HCT116 (cell line): Measurements from ENCODE around the gene IL18BP. TPM values are rescaled to one million over a fixed set of nuclear protein-coding genes. Genes with fewer than 3 reads are reported as not detected.

Experiments used
- ATAC-seq: fragments of 200-7000 bp; cut with Tn5 transposase; 2 replicates; pipeline ENCODE4 v1.9.1; 2020; ENCODE audit warnings: mild to moderate bottlenecking, moderate library complexity
- BruUV-seq: library from RNA; stranded (reverse); fragments of 400-500 nt; replicated peaks from 2 replicates; lab custom pipeline; 2021; lab: Mats Ljungman, UMichigan
- CTCF ChIA-PET: fragments of 300-600 bp; sonication (Branson Sonifier 250); formaldehyde crosslinking; loops from one replicate; lab custom pipeline; 2021; ENCODE audit warnings: antibody characterized with exemption; lab: Charles Lee
- POLR2A ChIA-PET: fragments of 300-600, 350-600 bp; sonication (Branson Sonifier 250); formaldehyde crosslinking; loops from one replicate; lab custom pipeline; 2021; ENCODE audit warnings: antibody characterized with exemption; lab: Charles Lee
- RAD21 ChIA-PET, 2 experiments: fragments of 300-600 bp; sonication (Branson Sonifier 250); formaldehyde crosslinking; loops; one replicate each; lab custom pipeline; 2023; ENCODE audit warnings: low total read pairs in 2 of 2; ENCODE audit not compliant: uncharacterized antibody in 2 of 2, unreplicated experiment in 2 of 2, low non-redundant PET in 1 of 2; lab: Charles Lee
- DNase-seq: peaks from one replicate; pipeline ENCODE4 v3.0.0-alpha.2; 2010; ENCODE audit warnings: low read depth, low spot score
- H2AFZ ChIP-seq: fragments of 200-600 bp; shearing (Covaris generic), sonication (generic); 2 replicates; pipeline ENCODE4 v1.6.1; 2017; ENCODE audit warnings: low read depth, mixed run types, mixed read lengths, antibody characterized with exemption, low read length; ENCODE audit not compliant: poor library complexity, severe bottlenecking
- H3K27ac ChIP-seq: 2 replicates; pipeline ENCODE4 v1.5.1; 2012; ENCODE audit warnings: low read depth, low read length
- H3K27me3 ChIP-seq: fragments of 200-600 bp; sonication (generic); 2 replicates; pipeline ENCODE4 v1.6.1; 2016; ENCODE audit warnings: mixed run types, low read length, mixed read lengths; ENCODE audit not compliant: insufficient read depth
- H3K36me3 ChIP-seq, 2 experiments: fragments of 200-500 bp in 1 of 2; fragments of 200-600 bp in 1 of 2; sonication (Bioruptor generic) in 1 of 2; sonication (generic) in 1 of 2; 2 replicates each; pipeline versions ENCODE4 v1.5.1 to v1.6.1; 2014 to 2016; ENCODE audit warnings: low read length in 2 of 2, inconsistent platforms in 1 of 2, mixed read lengths in 1 of 2, mixed run types in 1 of 2; ENCODE audit not compliant: insufficient read depth in 2 of 2, control insufficient read depth in 1 of 2
- H3K4me1 ChIP-seq, 2 experiments: fragments of 200-600 bp in 1 of 2; sonication (generic) in 1 of 2; 2 replicates each; pipeline versions ENCODE4 v1.5.1 to v1.6.1; 2012 to 2017; ENCODE audit warnings: low read length in 2 of 2, inconsistent platforms in 1 of 2, mild to moderate bottlenecking in 1 of 2, mixed read lengths in 1 of 2, mixed run types in 1 of 2, moderate library complexity in 1 of 2; ENCODE audit not compliant: insufficient read depth in 2 of 2, control insufficient read depth in 1 of 2
- H3K4me2 ChIP-seq: fragments of 200-600 bp; sonication (generic); 2 replicates; pipeline ENCODE4 v1.6.1; 2017; ENCODE audit warnings: mixed run types, low read length, mixed read lengths
- H3K4me3 ChIP-seq, 2 experiments: fragments of 200-600 bp in 1 of 2; sonication (generic) in 1 of 2; replicated peaks in 1 of 2; 2 replicates each; pipeline ENCODE4 v1.5.1; 2011 to 2016; ENCODE audit warnings: low read length in 2 of 2, control low read depth in 1 of 2, low read depth in 1 of 2, mild to moderate bottlenecking in 1 of 2, mixed read lengths in 1 of 2, mixed run types in 1 of 2
- H3K79me2 ChIP-seq: fragments of 200-600 bp; sonication (generic); 2 replicates; pipeline ENCODE4 v1.6.1; 2017; ENCODE audit warnings: mild to moderate bottlenecking, mixed run types, low read length, moderate library complexity, mixed read lengths; ENCODE audit not compliant: insufficient read depth
- H3K9ac ChIP-seq: fragments of 200-600 bp; sonication (generic); 2 replicates; pipeline ENCODE4 v1.6.1; 2016; ENCODE audit warnings: low read length, mixed read lengths
- H3K9me2 ChIP-seq: fragments of 200-600 bp; sonication (generic), shearing (Covaris generic); 2 replicates; pipeline ENCODE4 v1.6.1; 2017; ENCODE audit warnings: mixed run types, mild to moderate bottlenecking, moderate library complexity; ENCODE audit not compliant: insufficient read depth
- H3K9me3 ChIP-seq, 2 experiments: fragments of 200-500 bp in 1 of 2; fragments of 200-600 bp in 1 of 2; sonication (Bioruptor generic) in 1 of 2; sonication (generic) in 1 of 2; 2 replicates each; pipeline ENCODE4 v1.6.1; 2014 to 2017; ENCODE audit warnings: low read length in 2 of 2, mixed read lengths in 2 of 2, inconsistent platforms in 1 of 2, low read depth in 1 of 2, mild to moderate bottlenecking in 1 of 2, mixed run types in 1 of 2, moderate library complexity in 1 of 2; ENCODE audit not compliant: control insufficient read depth in 1 of 2, insufficient read depth in 1 of 2
- H4K20me1 ChIP-seq: fragments of 200-600 bp; sonication (generic), shearing (Covaris generic); 2 replicates; pipeline ENCODE4 v1.6.1; 2017; ENCODE audit warnings: mixed run types, mild to moderate bottlenecking, moderate library complexity; ENCODE audit not compliant: insufficient read depth
- ATF3 ChIP-seq: IDR thresholded peaks from 2 replicates; pipeline ENCODE4 v1.6.1; 2012
- CEBPB ChIP-seq: IDR thresholded peaks from 2 replicates; pipeline ENCODE4 v1.6.1; 2012; ENCODE audit warnings: low read depth
- CTCF ChIP-seq, 3 experiments: fragments of 200-600 bp in 1 of 3; sonication (generic) in 1 of 3; IDR thresholded peaks in 2 of 3; conservative IDR thresholded peaks in 1 of 3; 2 replicates each; pipeline ENCODE4 v1.5.1; 2012 to 2017; ENCODE audit warnings: low read depth in 2 of 3, low read length in 2 of 3, antibody characterized with exemption in 1 of 3, borderline replicate concordance in 1 of 3, control low read depth in 1 of 3, mild to moderate bottlenecking in 1 of 3, mixed read lengths in 1 of 3, mixed run types in 1 of 3, moderate library complexity in 1 of 3; ENCODE audit not compliant: insufficient read depth in 1 of 3
- EGR1 ChIP-seq: IDR thresholded peaks from 2 replicates; pipeline ENCODE4 v1.6.1; 2012; ENCODE audit warnings: low read depth
- EZH2phosphoT487 ChIP-seq: fragments of 200-600 bp; IDR thresholded peaks from 2 replicates; pipeline ENCODE4 v1.6.1; 2018; ENCODE audit warnings: antibody characterized with exemption, borderline replicate concordance
- JUND ChIP-seq: IDR thresholded peaks from 2 replicates; pipeline ENCODE4 v1.6.1; 2012
- MAX ChIP-seq: IDR thresholded peaks from 2 replicates; pipeline ENCODE4 v1.6.1; 2012
- POLR2A ChIP-seq: IDR thresholded peaks from 2 replicates; pipeline ENCODE4 v1.7.0; 2011; ENCODE audit warnings: borderline replicate concordance; ENCODE audit not compliant: insufficient read depth, insufficient read length; ENCODE audit errors: extremely low read depth
- POLR2AphosphoS5 ChIP-seq: IDR thresholded peaks from 2 replicates; pipeline ENCODE4 v1.6.1; 2011; ENCODE audit warnings: mild to moderate bottlenecking, low read depth, low read length, moderate library complexity
- RAD21 ChIP-seq: IDR thresholded peaks from 2 replicates; pipeline ENCODE4 v1.6.1; 2012; ENCODE audit warnings: low read depth, mild to moderate bottlenecking
- REST ChIP-seq: IDR thresholded peaks from 2 replicates; pipeline ENCODE4 v1.6.1; 2012; ENCODE audit warnings: low read depth
- SIN3A ChIP-seq: IDR thresholded peaks from 2 replicates; pipeline ENCODE4 v1.6.1; 2012; ENCODE audit warnings: low read depth
- SP1 ChIP-seq: IDR thresholded peaks from 2 replicates; pipeline ENCODE4 v1.6.1; 2012; ENCODE audit warnings: low read depth
- SRF ChIP-seq: IDR thresholded peaks from 2 replicates; pipeline ENCODE4 v1.6.1; 2012; ENCODE audit warnings: low read depth
- TCF7L2 ChIP-seq: IDR thresholded peaks from 2 replicates; pipeline ENCODE4 v1.7.0; 2011; ENCODE audit warnings: borderline replicate concordance, inconsistent platforms; ENCODE audit not compliant: insufficient read depth, insufficient read length; ENCODE audit errors: extremely low read depth
- ZBTB33 ChIP-seq: IDR thresholded peaks from 2 replicates; pipeline ENCODE4 v1.6.1; 2011; ENCODE audit warnings: mild to moderate bottlenecking, low read length, moderate library complexity; ENCODE audit not compliant: insufficient replicate concordance; ENCODE audit errors: extremely low read depth
- ZNF274 ChIP-seq: fragments of 200-500 bp; sonication (Bioruptor generic); IDR thresholded peaks from 2 replicates; pipeline ENCODE4 v1.6.1; 2014; ENCODE audit warnings: mild to moderate bottlenecking, low read depth, low read length, inconsistent platforms
- intact Hi-C: fragments of 100-400 bp; cut with micrococcal nuclease; formaldehyde crosslinking; loops from 2 replicates; pipeline ENCODE4 v1.10.0; 2022
- total RNA-seq: library from RNA; stranded (reverse); gene quantifications from one replicate; pipeline ENCODE4 v1.2.1, GENCODE V29; 2021; ENCODE audit not compliant: unreplicated experiment

Gene IL18BP
- total RNA-seq, 1 experiment from 2014 or later = 9.8 TPM

- no peaks in the 10 kb centered on the region for H3K9me2 ChIP-seq
- H3K9me3 ChIP-seq = no peaks in the 10 kb centered on the region
- BruUV-seq = no TSS peak
- no peaks in the 10 kb centered on the region for H3K79me2 ChIP-seq
- no peaks in the 10 kb centered on the region for H4K20me1 ChIP-seq
- no peak for DNase-seq
- intact Hi-C loops = no loop called here
- no peak overlapping the region for H3K27ac ChIP-seq
- no peak overlapping the region for H3K4me3 ChIP-seq
- RAD21 ChIA-PET = no interaction called here
- H3K9ac ChIP-seq = no peak overlapping the region
- POLR2A ChIA-PET = no interaction called here
- H3K36me3 ChIP-seq = peaks cover 0 to 8% of the 10 kb centered on the region in 2 experiments; a peak in 3 of 4 replicates
- no peak overlapping the region for H2AFZ ChIP-seq
- no peak overlapping the region for H3K4me2 ChIP-seq
- no peaks in the 10 kb centered on the region for H3K4me1 ChIP-seq
- no peaks in the 10 kb centered on the region for H3K27me3 ChIP-seq
- no peak for TF ChIP-seq SIN3A
- TF ChIP-seq POLR2AphosphoS5 = no peak
- TF ChIP-seq ZNF274 = no peak
- no peak for TF ChIP-seq ZBTB33
- no peak for TF ChIP-seq SRF
- no peak for TF ChIP-seq ATF3
- no peak for TF ChIP-seq RAD21
- no peak for TF ChIP-seq JUND
- no peak for TF ChIP-seq CTCF (IDR thresholded peaks at IDR 0.05 in 2 of 3, conservative IDR thresholded peaks at IDR 0.05 in 1 of 3; ENCODE audit: borderline replicate concordance in 1 of 3, insufficient read depth in 1 of 3, low read depth in 2 of 3, low read length in 2 of 3)
- TF ChIP-seq EZH2phosphoT487 = no peak
- TF ChIP-seq MAX = no peak
- TF ChIP-seq CEBPB = no peak
- TF ChIP-seq POLR2A = no peak
- no peak for TF ChIP-seq TCF7L2
- no peak for TF ChIP-seq SP1
- TF ChIP-seq EGR1 = no peak
- TF ChIP-seq REST = no peak
- CTCF ChIA-PET = no interaction called here
- no peak for ATAC-seq
Observed at GRCh38 chr11:71996517-71996916, 2.2 kb upstream of the IL18BP start.
